ENCODE results near the gene UBE2G1.
A peak's percentile ranks its signal among the peaks of the same experiment; 100 is the strongest.
"Not testable (repeated sequence)": the region's sequence is repeated elsewhere in the genome, so short reads cannot be mapped to it uniquely, and the experiment has no call there.

Gene UBE2G1

GRCh38 chr17:4366327-4367063 is at the start of gene UBE2G1:
UBE2G1 (minus strand) TSS chr17:4366675; CDS start chr17:4366316, 359 bp downstream.
- peak; percentile 99 for DNase-seq (ENCODE audit: low read depth)

- DNase-seq (ENCODE audit: low read depth): peak; percentile 93
These were observed 46.7 kb upstream of the UBE2G1 start for GRCh38 chr17:4412933-4413831.

- DNase-seq (ENCODE audit: low read depth): no peak
These were observed 44.7 kb upstream of the UBE2G1 start for GRCh38 chr17:4411201-4411600.

- no peak for DNase-seq (ENCODE audit: low read depth)
These were observed 43.2 kb upstream of the UBE2G1 start for GRCh38 chr17:4409659-4410058.

GRCh38 chr17:4407851-4408250 is 41.4 kb upstream of the UBE2G1 start:
- DNase-seq (ENCODE audit: low read depth): no peak

GRCh38 chr17:4407216-4407615 is 40.7 kb upstream of the UBE2G1 start:
- no peak for DNase-seq (ENCODE audit: low read depth)

GRCh38 chr17:4406386-4406785 is 39.9 kb upstream of the UBE2G1 start:
- DNase-seq (ENCODE audit: low read depth): no peak

- no peak for DNase-seq (ENCODE audit: low read depth)
These were observed 39.2 kb upstream of the UBE2G1 start for GRCh38 chr17:4405699-4406098.

GRCh38 chr17:4405038-4405669 is 38.7 kb upstream of the UBE2G1 start:
- DNase-seq (ENCODE audit: low read depth): no peak

GRCh38 chr17:4397840-4398239 is 31.4 kb upstream of the UBE2G1 start:
- no peak for DNase-seq (ENCODE audit: low read depth)

- no peak for DNase-seq (ENCODE audit: low read depth)
These were observed 28.6 kb upstream of the UBE2G1 start for GRCh38 chr17:4395111-4395478.

- no peak for DNase-seq (ENCODE audit: low read depth)
These were observed 28.0 kb upstream of the UBE2G1 start for GRCh38 chr17:4394208-4395110.

GRCh38 chr17:4393806-4394205 is 27.3 kb upstream of the UBE2G1 start:
- no peak for DNase-seq (ENCODE audit: low read depth)

GRCh38 chr17:4389079-4389478 is 22.6 kb upstream of the UBE2G1 start:
- DNase-seq (ENCODE audit: low read depth): no peak

- no peak for DNase-seq (ENCODE audit: low read depth)
These were observed 20.7 kb upstream of the UBE2G1 start for GRCh38 chr17:4387137-4387536.

- no peak for DNase-seq (ENCODE audit: low read depth)
These were observed 19.9 kb upstream of the UBE2G1 start for GRCh38 chr17:4386406-4386805.

GRCh38 chr17:4381690-4382671 is 15.5 kb upstream of the UBE2G1 start:
- DNase-seq (ENCODE audit: low read depth): no peak

- DNase-seq (ENCODE audit: low read depth): no peak
These were observed 12.2 kb upstream of the UBE2G1 start for GRCh38 chr17:4378626-4379025.

GRCh38 chr17:4377247-4377646 is 10.8 kb upstream of the UBE2G1 start:
- not testable (repeated sequence) for DNase-seq (ENCODE audit: low read depth)

GRCh38 chr17:4375796-4376440 is 9.4 kb upstream of the UBE2G1 start:
- DNase-seq (ENCODE audit: low read depth): not testable (repeated sequence)

Data from stimulated activated CD8-positive, alpha-beta memory T cell treated with anti-CD3 and anti-CD28 coated beads, Interleukin-7, amount 100 ng/mL, for 24 hours (primary cell).